BLaER1 treated with 17β-estradiol and CSF1 and Interleukin-3, amounts not matched to agents 10 nM and 100 nM (cell line): ENCODE results near the gene TAS2R3.
A peak's percentile ranks its signal among the peaks of the same experiment; 100 is the strongest.

Source experiments
- H3K27ac ChIP-seq, 11 experiments: shearing (Covaris generic); formaldehyde crosslinking; 2 replicates each; pipeline ENCODE4 v1.8.1; 2022
- H3K27me3 ChIP-seq, 11 experiments: shearing (Covaris generic); formaldehyde crosslinking; 2 replicates each; pipeline ENCODE4 v1.8.1; 2022
- H3K36me3 ChIP-seq, 11 experiments: shearing (Covaris generic); formaldehyde crosslinking; 2 replicates each; pipeline ENCODE4 v1.8.1; 2022
- H3K4me1 ChIP-seq, 10 experiments: shearing (Covaris generic); formaldehyde crosslinking; 2 replicates each; pipeline ENCODE4 v1.8.1; 2022
- H3K4me2 ChIP-seq, 11 experiments: shearing (Covaris generic); formaldehyde crosslinking; 2 replicates each; pipeline ENCODE4 v1.8.1; 2022
- H3K4me3 ChIP-seq, 10 experiments: shearing (Covaris generic); formaldehyde crosslinking; 2 replicates each; pipeline ENCODE4 v1.8.1; 2022
- H3K9ac ChIP-seq, 11 experiments: shearing (Covaris generic); formaldehyde crosslinking; 2 replicates each; pipeline ENCODE4 v1.8.1; 2022
- H3K9me3 ChIP-seq, 11 experiments: shearing (Covaris generic); formaldehyde crosslinking; replicated peaks in 1 of 11; 2 replicates each; pipeline ENCODE4 v1.8.1; 2022
- H4K20me1 ChIP-seq, 11 experiments: shearing (Covaris generic); formaldehyde crosslinking; 2 replicates each; pipeline ENCODE4 v1.8.1; 2022
- Cebpa-rat ChIP-seq, 11 experiments: shearing (Covaris generic); IDR thresholded peaks; 2 replicates each; pipeline ENCODE4 v1.8.1; 2022

The TAS2R3 gene, protein sequence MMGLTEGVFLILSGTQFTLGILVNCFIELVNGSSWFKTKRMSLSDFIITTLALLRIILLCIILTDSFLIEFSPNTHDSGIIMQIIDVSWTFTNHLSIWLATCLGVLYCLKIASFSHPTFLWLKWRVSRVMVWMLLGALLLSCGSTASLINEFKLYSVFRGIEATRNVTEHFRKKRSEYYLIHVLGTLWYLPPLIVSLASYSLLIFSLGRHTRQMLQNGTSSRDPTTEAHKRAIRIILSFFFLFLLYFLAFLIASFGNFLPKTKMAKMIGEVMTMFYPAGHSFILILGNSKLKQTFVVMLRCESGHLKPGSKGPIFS

DNA sequence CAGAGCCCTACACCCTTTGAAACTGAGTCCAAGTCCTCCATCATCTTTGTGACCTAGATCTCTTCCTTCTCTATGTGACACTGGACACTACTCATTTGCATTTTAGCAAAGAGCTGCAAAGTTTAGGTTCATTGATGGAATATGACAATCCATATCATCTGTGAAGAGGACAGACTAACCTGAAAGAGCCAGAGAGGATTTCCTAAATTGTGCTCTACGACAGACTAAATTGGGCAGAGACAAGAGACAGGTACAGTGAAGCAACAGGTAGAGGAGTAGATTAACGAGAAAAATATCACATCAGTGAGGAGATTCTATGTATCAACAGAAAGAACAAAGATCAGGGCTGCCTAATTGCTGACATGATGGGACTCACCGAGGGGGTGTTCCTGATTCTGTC lies at the start of gene TAS2R3:
Gene TAS2R3, plus strand, starts transcription at position 301 of the 400 bp plus-strand sequence. Its CDS starts 62 bp downstream, at position 363.
- Histone ChIP-seq H3K9me3 (0 out of 22 replicates have a peak, but pooled peaks cover 0 to under 1% (median 0%) of the 10 kb centered on the region in 11 experiments), H3K4me1 (no peaks in the 10 kb centered on the region; a peak in 1 of 20 replicates), H3K4me3 (no peak within 1 kb of the TSS), H3K4me2 (no peak within 1 kb of the TSS), H4K20me1 (no peaks in the 10 kb centered on the region), H3K27me3 (no peaks in the 10 kb centered on the region), H3K9ac (no peak within 1 kb of the TSS), H3K27ac (no peak within 1 kb of the TSS), H3K36me3 (peaks cover 51 to 78% (median 62%) of the 10 kb centered on the region in 11 experiments)
- no peak for TF ChIP-seq Cebpa-rat (IDR thresholded peaks at IDR 0.05)

DNA sequence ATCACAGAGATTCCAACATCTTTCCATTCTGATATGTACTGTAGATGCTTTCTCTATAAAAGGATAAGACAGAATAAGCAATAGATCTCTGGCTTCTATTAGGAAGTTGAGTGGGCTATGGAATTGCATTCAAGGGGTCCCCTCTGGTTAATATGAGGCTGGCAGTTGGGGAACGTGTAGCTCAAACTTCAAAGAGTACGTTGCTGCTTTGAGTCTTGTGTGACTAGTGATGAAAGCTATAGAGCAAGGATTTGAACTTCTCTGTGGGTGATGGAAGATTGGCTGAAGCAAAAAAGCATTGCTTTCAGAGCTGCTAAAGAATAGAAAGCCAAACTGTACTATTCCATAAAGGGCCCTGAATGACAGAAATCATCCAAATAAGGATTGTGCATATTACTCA lies 49.3 kb upstream of the TAS2R3 start:
- no peak overlapping the region for H3K4me3 ChIP-seq
- TF ChIP-seq Cebpa-rat (IDR thresholded peaks at IDR 0.05), result no peak

DNA sequence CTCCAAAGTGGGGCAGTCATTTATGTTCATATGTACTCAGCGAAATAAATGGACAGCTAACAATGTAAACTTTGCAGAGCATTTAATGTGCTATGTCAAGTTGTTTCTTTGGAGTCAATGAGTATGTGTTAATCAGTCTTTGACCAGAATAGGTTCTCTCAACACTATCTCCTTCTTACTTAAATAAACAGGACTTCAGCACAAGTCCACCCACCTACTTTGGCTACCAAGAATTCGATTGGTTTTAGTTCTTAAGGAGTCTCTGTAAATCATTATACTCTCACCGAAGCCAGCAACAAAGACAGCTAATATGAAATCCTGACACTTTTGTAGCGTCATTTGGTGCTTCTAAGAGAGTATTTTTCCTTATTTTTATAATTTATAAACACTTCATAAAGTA lies 48.9 kb upstream of the TAS2R3 start:
- Histone ChIP-seq H3K4me2 (no peak overlapping the region), H3K27me3 (no peaks in the 10 kb centered on the region), H3K27ac (no peak overlapping the region), H3K36me3 (no peaks in the 10 kb centered on the region), H3K9ac (no peak overlapping the region), H3K4me3 (no peak overlapping the region), H3K9me3 (no peaks in the 10 kb centered on the region), H3K4me1 (no peaks in the 10 kb centered on the region), H4K20me1 (no peaks in the 10 kb centered on the region)
- TF ChIP-seq Cebpa-rat (IDR thresholded peaks at IDR 0.05), result no peak

More for the DNA sequence above, 49.3 kb upstream of the TAS2R3 start:
- H4K20me1 ChIP-seq, result no peaks in the 10 kb centered on the region
- H3K27ac ChIP-seq, result no peak overlapping the region
- H3K27me3 ChIP-seq, result no peaks in the 10 kb centered on the region
- no peaks in the 10 kb centered on the region for H3K9me3 ChIP-seq
- H3K36me3 ChIP-seq, result no peaks in the 10 kb centered on the region
- no peak overlapping the region for H3K4me2 ChIP-seq
- no peak overlapping the region for H3K9ac ChIP-seq
- no peaks in the 10 kb centered on the region for H3K4me1 ChIP-seq

DNA sequence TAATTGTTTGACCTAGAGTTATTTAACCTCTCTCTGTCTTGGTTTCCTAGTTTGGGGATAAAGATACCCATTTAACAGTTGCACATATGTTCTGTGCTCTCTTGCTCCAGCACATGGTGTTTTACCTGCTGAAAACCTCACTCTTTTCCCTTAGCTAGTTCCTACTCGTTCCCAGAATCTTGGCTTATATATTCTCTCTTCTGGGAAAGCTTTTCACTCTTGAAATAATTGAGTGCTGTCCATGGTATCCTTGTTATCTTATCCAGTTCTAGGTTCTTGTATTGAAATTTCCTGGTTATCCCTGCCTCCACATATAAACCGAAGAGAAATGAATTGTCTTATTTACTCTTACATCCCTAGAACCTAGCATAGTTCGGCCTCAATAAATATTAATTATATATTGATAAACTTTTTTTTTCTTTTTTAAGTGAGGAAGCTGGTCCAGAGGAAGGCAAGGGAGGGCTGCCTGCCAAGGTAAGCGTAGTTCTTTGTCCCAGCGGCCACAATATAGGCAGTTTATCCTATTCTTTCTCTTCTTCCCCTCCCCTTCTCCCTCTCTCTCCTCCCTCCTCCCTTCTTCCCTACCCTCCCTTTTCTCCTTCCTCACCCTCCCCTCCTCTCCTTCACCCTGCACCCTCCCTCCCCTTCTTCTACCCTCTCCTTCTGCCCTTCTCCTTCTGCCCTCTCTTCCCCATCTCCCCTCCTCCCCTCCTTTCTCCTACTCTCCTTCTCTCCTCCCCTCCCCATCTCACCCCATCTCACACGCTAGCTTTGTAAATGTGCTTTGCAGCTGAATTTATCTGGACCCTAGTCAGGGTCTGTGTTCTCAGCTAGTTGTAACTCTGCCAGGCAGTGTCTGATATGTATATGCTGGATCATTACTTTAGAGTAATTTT lies 47.9 kb upstream of the TAS2R3 start:
- H3K36me3 ChIP-seq, result no peaks in the 10 kb centered on the region
- no peak overlapping the region for H3K9ac ChIP-seq
- no peak overlapping the region for H3K4me3 ChIP-seq
- H3K4me2 ChIP-seq, result no peak overlapping the region
- no peaks in the 10 kb centered on the region for H3K4me1 ChIP-seq
- H3K27ac ChIP-seq, result no peak overlapping the region
- no peaks in the 10 kb centered on the region for H3K27me3 ChIP-seq
- no peaks in the 10 kb centered on the region for H4K20me1 ChIP-seq
- TF ChIP-seq Cebpa-rat (IDR thresholded peaks at IDR 0.05), result no peak
- H3K9me3 ChIP-seq, result no peaks in the 10 kb centered on the region

DNA sequence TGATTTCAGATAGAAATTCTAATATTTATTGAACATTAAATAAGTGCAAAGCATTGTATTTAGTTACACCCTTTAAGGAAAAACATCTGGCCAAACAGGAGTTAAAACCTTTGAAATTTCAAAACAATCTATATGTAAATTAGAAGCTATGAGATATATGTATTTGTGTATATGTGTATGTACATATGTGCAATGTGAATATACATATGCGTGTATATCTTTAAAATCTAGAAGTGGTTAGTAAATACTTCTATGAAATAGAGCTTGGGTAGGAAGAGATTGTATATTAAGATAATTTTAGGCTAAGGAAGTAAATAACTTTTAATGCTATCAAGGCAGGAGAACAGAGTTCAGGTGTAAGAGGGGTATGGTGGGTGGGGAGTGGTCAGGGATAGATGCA lies 46.4 kb upstream of the TAS2R3 start:
- Histone ChIP-seq H3K9me3 (no peaks in the 10 kb centered on the region), H3K9ac (no peak overlapping the region), H3K4me1 (no peaks in the 10 kb centered on the region), H3K27ac (no peak overlapping the region), H3K27me3 (no peaks in the 10 kb centered on the region), H3K4me2 (no peak overlapping the region), H3K4me3 (no peak overlapping the region), H4K20me1 (no peaks in the 10 kb centered on the region), H3K36me3 (no peaks in the 10 kb centered on the region)
- no peak for TF ChIP-seq Cebpa-rat (IDR thresholded peaks at IDR 0.05)

DNA sequence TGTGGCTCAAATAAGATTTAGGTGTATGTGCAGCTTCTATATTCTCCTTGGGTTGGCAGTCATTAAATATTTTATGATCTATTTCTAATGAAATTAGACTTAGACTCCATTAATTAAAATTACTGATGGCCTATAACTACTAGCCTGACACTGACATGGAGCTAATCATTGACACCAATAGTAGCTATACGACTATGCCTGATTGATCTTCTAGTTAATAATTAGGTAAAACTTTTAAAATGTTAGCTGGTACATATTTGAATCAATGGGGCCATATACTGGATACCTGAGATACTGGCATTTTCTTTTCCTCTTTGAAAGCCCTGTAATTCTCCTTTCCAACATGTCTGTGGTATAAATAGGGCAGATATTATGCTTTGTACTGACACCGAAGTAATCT lies 41.4 kb upstream of the TAS2R3 start:
- Histone ChIP-seq H3K27me3 (no peaks in the 10 kb centered on the region), H3K4me2 (no peak overlapping the region)
- TF ChIP-seq Cebpa-rat (IDR thresholded peaks at IDR 0.05), result no peak

DNA sequence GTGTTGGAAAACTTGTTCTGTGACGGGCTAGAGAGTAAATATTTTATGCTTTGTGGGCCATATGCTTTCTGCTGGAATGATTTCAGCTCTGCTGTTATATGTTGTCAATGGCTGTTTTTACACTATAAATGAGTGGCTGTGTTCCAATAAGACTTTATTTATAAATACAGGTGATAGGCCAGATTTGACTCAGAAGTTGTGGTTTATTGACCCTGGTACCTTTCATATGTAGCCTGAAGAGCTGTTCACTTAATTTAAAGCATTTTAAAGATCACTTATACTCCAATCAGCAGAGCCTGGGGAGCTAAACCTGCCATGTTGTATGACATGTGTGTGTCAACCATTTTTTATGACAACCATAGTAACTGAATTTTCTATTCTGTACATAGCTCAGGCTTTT lies 34.9 kb upstream of the TAS2R3 start:
- Histone ChIP-seq H3K9ac (no peak overlapping the region), H3K27ac (no peak overlapping the region), H3K4me3 (no peak overlapping the region), H3K36me3 (no peaks in the 10 kb centered on the region), H3K4me1 (no peaks in the 10 kb centered on the region), H4K20me1 (no peaks in the 10 kb centered on the region), H3K4me2 (no peak overlapping the region), H3K27me3 (no peaks in the 10 kb centered on the region), H3K9me3 (no peaks in the 10 kb centered on the region)
- no peak for TF ChIP-seq Cebpa-rat (IDR thresholded peaks at IDR 0.05)

More for the DNA sequence above, 41.4 kb upstream of the TAS2R3 start:
- Histone ChIP-seq H3K36me3 (no peaks in the 10 kb centered on the region), H3K4me3 (no peak overlapping the region), H3K9ac (no peak overlapping the region), H3K27ac (no peak overlapping the region), H3K9me3 (no peaks in the 10 kb centered on the region), H3K4me1 (no peaks in the 10 kb centered on the region), H4K20me1 (no peaks in the 10 kb centered on the region)

DNA sequence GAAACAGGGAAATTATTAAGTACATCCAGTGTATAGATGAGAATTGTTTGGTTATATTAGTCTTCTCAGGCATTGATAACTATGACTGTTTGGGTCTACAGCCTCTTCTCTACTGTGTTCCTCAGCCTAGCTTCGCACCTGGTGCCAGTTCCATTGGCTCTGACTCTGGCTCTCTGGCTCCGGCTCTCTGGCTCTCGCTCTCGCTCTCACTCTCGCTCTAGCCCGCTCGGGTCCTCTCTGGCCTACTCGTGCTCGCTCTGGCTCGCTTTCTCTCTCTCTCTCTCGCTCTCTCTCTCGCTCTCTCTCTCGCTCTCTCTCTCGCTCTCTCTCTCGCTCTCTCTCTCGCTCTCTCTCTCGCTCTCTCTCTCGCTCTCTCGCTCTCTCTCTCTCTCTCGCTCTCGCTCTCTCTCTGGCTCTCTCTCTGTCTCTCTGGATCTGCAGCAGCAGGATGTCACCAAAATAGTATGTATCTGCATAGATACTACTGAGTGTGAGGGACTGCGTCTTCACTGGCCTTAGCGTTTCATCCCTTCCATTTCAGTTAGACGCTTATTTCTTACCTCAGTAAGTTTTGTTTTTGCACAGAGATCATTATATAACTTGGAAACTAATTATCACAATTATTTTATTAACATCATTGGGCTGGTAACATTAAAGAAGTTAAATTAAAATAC lies 32.3 kb upstream of the TAS2R3 start:
- Histone ChIP-seq H3K9ac (no peak overlapping the region), H3K9me3 (no peaks in the 10 kb centered on the region), H4K20me1 (no peaks in the 10 kb centered on the region), H3K27ac (no peak overlapping the region), H3K4me3 (no peak overlapping the region), H3K4me2 (no peak overlapping the region), H3K36me3 (no peaks in the 10 kb centered on the region), H3K4me1 (peaks cover 0 to 2% (median 0%) of the 10 kb centered on the region in 10 experiments; a peak in 3 of 20 replicates), H3K27me3 (no peaks in the 10 kb centered on the region)
- peak in 1 of 11 experiments; percentile 34; a peak in 1 of 22 replicates for TF ChIP-seq Cebpa-rat (IDR thresholded peaks at IDR 0.05)
